ENCODE measurements around the gene DUSP10. TPM values are rescaled to one million over a fixed set of nuclear protein-coding genes. Genes with fewer than 3 reads are reported as not detected.

DUSP10 gene
- total RNA-seq, 6 donors from 2014 or later: 7.7 to 13.7 (median 11.9) TPM

DNA sequence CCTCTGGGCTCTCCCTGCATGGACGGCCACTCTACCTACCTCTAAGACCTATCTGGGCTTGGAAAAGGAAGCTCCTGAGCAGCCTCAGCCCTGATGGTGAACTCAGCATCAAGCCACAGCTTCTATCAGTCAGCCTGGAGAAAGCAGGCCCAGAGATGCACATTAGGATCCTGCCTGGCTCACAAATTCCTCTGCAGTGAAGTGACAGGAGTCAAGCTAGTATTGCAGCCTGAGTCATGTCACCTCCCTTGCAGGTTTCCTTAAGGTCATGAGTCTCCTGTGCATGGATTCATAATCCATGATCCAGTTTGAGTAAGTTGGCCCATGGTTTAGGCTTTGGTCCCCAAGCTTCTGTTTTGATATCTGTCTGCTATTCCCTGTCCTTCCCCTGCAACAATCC is 37.9 kb upstream of the DUSP10 start:
- ATAC-seq (ENCODE audit: low FRiP score in 2 of 2) (no peak), DNase-seq (no peak)
- Histone ChIP-seq H3K4me1 (peaks cover 4 to 28% (median 6%) of the 10 kb centered on the region in 4 donors), H3K4me3 (no peak overlapping the region), H3K9me3 (no peaks in the 10 kb centered on the region), H3K36me3 (no peaks in the 10 kb centered on the region), H3K27ac (no peak overlapping the region), H3K27me3 (no peaks in the 10 kb centered on the region)
- WGBS, 2 donors: 100% methylated on average over 1 of the region's 1 CpG; no CpG with 5 or more reads in 1 of the 2 donors
- no peak for TF ChIP-seq POLR2AphosphoS5 (IDR thresholded peaks at IDR 0.05)

DNA sequence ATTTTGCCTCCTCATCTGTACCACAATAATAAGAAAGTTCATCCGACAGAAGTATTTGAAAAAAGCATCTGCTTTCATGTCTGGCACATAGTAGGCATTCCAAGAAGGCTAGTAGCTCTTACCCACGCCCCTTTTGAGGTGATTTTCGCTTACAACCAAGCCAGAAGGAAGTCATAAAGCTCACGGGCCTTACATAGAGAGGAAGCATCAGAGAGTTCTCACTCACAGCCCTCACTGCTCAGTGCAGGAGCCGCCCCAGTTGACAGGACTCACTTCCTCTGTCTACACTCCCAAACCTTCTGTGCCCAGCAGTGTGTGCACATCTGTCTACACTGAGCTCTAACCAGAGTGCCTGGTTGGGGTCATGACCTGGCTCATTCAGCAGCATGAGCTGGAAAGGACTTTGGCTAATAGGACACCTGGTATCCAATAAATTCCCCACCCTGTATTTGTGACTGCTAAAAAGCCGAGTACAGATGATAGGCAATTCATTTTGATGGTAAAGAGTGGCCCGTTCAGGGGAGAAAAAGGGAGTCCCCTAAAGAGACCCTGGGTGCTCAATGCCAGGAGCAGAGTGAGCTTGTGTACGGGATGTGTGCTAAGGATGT is 36.8 kb upstream of the DUSP10 start:
- WGBS, 2 donors: 73 to 76% methylated on average over 8 of the region's 8 CpGs
- H3K27ac ChIP-seq: peak overlapping the region in 1 of 4 donors; percentile 9
- ATAC-seq (ENCODE audit: low FRiP score in 2 of 2) (peak in 1 of 2 donors; percentile 62), DNase-seq (peak in 1 of 2 donors; percentile 49)
- no peak overlapping the region for H3K4me3 ChIP-seq
- no peaks in the 10 kb centered on the region for H3K9me3 ChIP-seq
- peaks cover 4 to 22% (median 6%) of the 10 kb centered on the region in 4 donors for H3K4me1 ChIP-seq
- TF ChIP-seq POLR2AphosphoS5 (IDR thresholded peaks at IDR 0.05) (no peak), POLR2A (IDR thresholded peaks at IDR 0.05) (no peak), EP300 (IDR thresholded peaks at IDR 0.05) (no peak)
- TF ChIP-seq, protein P1, sequence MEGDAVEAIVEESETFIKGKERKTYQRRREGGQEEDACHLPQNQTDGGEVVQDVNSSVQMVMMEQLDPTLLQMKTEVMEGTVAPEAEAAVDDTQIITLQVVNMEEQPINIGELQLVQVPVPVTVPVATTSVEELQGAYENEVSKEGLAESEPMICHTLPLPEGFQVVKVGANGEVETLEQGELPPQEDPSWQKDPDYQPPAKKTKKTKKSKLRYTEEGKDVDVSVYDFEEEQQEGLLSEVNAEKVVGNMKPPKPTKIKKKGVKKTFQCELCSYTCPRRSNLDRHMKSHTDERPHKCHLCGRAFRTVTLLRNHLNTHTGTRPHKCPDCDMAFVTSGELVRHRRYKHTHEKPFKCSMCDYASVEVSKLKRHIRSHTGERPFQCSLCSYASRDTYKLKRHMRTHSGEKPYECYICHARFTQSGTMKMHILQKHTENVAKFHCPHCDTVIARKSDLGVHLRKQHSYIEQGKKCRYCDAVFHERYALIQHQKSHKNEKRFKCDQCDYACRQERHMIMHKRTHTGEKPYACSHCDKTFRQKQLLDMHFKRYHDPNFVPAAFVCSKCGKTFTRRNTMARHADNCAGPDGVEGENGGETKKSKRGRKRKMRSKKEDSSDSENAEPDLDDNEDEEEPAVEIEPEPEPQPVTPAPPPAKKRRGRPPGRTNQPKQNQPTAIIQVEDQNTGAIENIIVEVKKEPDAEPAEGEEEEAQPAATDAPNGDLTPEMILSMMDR (IDR thresholded peaks at IDR 0.05): no peak
- H3K27me3 ChIP-seq: no peaks in the 10 kb centered on the region
- H3K36me3 ChIP-seq: no peaks in the 10 kb centered on the region

DNA sequence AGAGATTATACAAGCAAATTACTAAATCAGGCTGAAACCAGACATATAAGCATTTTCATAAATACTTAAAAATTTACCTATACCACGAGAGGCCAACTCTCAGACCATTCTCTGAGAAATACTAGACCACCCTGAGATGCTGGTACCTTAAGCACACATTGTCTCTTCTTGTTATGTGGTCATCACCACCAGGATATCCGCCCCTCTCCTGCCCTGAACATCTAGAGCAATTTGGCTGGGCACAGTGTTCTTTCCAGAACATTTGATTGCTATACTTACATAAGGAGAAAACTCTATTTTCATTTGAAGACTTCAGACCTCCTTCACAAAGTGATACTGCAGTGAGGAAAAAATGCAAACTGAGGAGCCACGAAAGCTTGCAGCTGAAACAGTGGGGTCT is 36.2 kb upstream of the DUSP10 start:
- Histone ChIP-seq H3K4me1 (peaks cover 4 to 21% (median 6%) of the 10 kb centered on the region in 4 donors), H3K36me3 (no peaks in the 10 kb centered on the region), H3K4me3 (no peak overlapping the region), H3K27me3 (no peaks in the 10 kb centered on the region), H3K9me3 (no peaks in the 10 kb centered on the region), H3K27ac (peak overlapping the region in 1 of 4 donors; percentile 9)
- DNase-seq (no peak), ATAC-seq (ENCODE audit: low FRiP score in 2 of 2) (no peak)
- TF ChIP-seq POLR2A (IDR thresholded peaks at IDR 0.05) (no peak), EP300 (IDR thresholded peaks at IDR 0.05) (no peak), POLR2AphosphoS5 (IDR thresholded peaks at IDR 0.05) (no peak)
- TF ChIP-seq, protein P1 (IDR thresholded peaks at IDR 0.05): no peak
- 73 to 79% methylated on average over 3 of the region's 3 CpGs for WGBS, 2 donors

DNA sequence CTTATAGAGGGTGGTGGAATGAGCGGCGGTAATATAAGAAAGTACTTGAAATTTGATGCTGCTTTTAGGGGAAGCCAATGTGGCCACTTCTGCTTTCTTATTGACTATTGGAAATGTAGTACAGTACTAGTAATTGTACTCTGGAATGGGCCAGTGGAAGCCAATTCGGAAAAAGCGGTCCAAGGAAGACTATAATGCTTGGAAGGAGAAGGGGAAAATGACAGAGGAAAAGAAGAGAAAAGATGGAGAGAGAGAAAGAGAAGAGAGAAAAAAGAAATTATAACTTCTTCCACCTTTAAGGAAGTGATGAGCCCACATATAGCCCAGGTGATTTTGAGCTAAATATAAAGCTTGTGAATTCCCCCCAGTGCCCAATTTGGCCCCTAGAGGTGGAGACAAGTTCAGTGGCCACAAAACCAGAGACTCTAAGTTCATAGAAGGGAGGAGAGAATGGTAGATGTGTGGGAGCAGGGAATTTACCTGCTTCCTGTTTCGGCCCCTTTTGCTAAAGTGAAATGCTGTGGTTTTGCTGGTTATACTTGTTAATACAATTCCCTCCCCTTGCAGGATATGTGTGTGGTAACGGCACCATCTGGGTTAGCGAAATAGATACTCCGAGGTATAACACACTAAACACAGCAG is 35.7 kb upstream of the DUSP10 start:
- TF ChIP-seq EP300 (IDR thresholded peaks at IDR 0.05): no peak
- TF ChIP-seq, protein P1 (IDR thresholded peaks at IDR 0.05): no peak
- no peak for TF ChIP-seq POLR2AphosphoS5 (IDR thresholded peaks at IDR 0.05)
- TF ChIP-seq POLR2A (IDR thresholded peaks at IDR 0.05): no peak
- no peaks in the 10 kb centered on the region for H3K36me3 ChIP-seq
- H3K27me3 ChIP-seq: no peaks in the 10 kb centered on the region
- 69 to 77% methylated on average over 8 of the region's 8 CpGs for WGBS, 2 donors
- peak overlapping the region in 1 of 4 donors; percentile 9 for H3K27ac ChIP-seq
- H3K4me3 ChIP-seq: no peak overlapping the region
- H3K4me1 ChIP-seq: peaks cover 4 to 16% (median 6%) of the 10 kb centered on the region in 4 donors
- no peaks in the 10 kb centered on the region for H3K9me3 ChIP-seq
- DNase-seq (no peak), ATAC-seq (ENCODE audit: low FRiP score in 2 of 2) (peak in 1 of 2 donors; percentile 5)

DNA sequence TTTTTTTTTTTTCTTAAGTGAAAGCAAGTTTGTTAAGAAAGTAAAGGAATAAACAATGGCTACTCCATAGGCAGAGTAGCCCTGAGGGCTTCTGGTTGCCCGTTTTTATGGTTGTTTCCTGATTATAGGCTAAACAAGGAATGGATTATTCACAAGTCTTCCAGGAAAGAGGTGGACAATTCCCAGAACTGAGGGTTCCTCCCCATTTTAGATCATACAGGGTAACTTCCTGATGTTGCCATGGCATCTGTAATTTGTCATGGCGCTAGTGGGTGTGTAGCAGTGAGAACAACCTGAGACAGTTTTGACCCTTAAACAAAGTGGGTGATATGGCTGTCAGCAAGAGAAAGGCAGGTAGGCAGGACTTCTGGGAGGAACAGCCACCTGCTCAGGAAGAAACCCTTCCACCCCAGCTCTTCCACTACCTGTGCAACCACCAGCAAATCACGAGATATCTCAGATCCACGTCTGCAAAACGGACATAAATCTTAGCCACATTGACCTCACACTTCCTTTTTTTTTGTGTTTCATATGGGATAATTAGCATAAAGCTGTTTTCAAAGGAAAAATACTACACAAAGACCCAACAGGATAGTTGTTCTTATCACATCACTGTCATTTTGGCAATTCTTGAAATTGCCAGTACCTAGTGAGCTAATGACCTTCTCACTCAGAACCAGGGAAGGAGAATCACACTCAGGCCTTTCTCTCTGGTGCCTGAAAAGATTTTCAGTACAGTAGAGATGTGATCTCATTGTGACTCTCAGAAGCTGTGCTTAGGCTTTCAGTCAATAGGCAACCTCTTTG is 34.8 kb upstream of the DUSP10 start:
- 54 to 72% methylated on average over 5 of the region's 5 CpGs for WGBS, 2 donors
- peak in 1 of 2 donors; percentile 22 for ATAC-seq (ENCODE audit: low FRiP score in 2 of 2)

More for the DNA sequence above, 34.8 kb upstream of the DUSP10 start:
- Histone ChIP-seq H3K9me3 (no peaks in the 10 kb centered on the region), H3K27ac (peak overlapping the region in 2 of 4 donors; percentile 4 to 20), H3K4me3 (no peak overlapping the region), H3K27me3 (no peaks in the 10 kb centered on the region), H3K4me1 (peaks cover 4 to 13% (median 6%) of the 10 kb centered on the region in 4 donors), H3K36me3 (no peaks in the 10 kb centered on the region)
- TF ChIP-seq, protein P1 (IDR thresholded peaks at IDR 0.05): no peak
- TF ChIP-seq POLR2A (IDR thresholded peaks at IDR 0.05) (no peak), POLR2AphosphoS5 (IDR thresholded peaks at IDR 0.05) (no peak), EP300 (IDR thresholded peaks at IDR 0.05) (no peak)
- no peak for DNase-seq
